GM23338 (cell line): ENCODE measurements around the gene RUVBL2. TPM values are rescaled to one million over a fixed set of nuclear protein-coding genes. Genes with fewer than 3 reads are reported as not detected.

Experiments used
- ATAC-seq: fragments of 200-7000 bp; cut with Tn5 transposase; 3 replicates; pipeline ENCODE4 v1.9.1; 2020
- DNase-seq: peaks from one replicate; pipeline ENCODE4 v3.0.0-alpha.2; 2015; ENCODE audit warnings: low spot score
- H2AFZ ChIP-seq: fragments of 200-600 bp; sonication (generic); 2 replicates; pipeline ENCODE4 v1.8.0; 2016; ENCODE audit warnings: antibody characterized with exemption, mild to moderate bottlenecking, moderate library complexity
- H3F3A ChIP-seq: fragments of 200-600 bp; sonication (generic); replicated peaks from 2 replicates; pipeline ENCODE4 v1.8.0; 2017; ENCODE audit warnings: antibody characterized with exemption, mixed run types, low read depth
- H3K27ac ChIP-seq: fragments of 200-600 bp; sonication (generic); 2 replicates; pipeline ENCODE4 v1.6.1; 2016; ENCODE audit warnings: low read depth
- H3K27me3 ChIP-seq: fragments of 200-600 bp; sonication (generic); 2 replicates; pipeline ENCODE4 v1.8.0; 2016; ENCODE audit warnings: mild to moderate bottlenecking, mixed run types, moderate library complexity; ENCODE audit not compliant: insufficient read depth
- H3K36me3 ChIP-seq: fragments of 200-600 bp; sonication (generic); 2 replicates; pipeline ENCODE4 v1.8.0; 2016; ENCODE audit warnings: mild to moderate bottlenecking; ENCODE audit not compliant: insufficient read depth
- H3K4me1 ChIP-seq: fragments of 200-600 bp; sonication (generic); 2 replicates; pipeline ENCODE4 v1.8.0; 2016; ENCODE audit warnings: mild to moderate bottlenecking, moderate library complexity; ENCODE audit not compliant: insufficient read depth
- H3K4me2 ChIP-seq: fragments of 200-600 bp; sonication (generic); 2 replicates; pipeline ENCODE4 v1.7.1; 2017; ENCODE audit warnings: mixed run types
- H3K4me3 ChIP-seq: fragments of 200-600 bp; sonication (generic); 2 replicates; pipeline ENCODE4 v1.6.1; 2016; ENCODE audit warnings: mixed run types
- H3K79me2 ChIP-seq: fragments of 200-600 bp; sonication (generic); replicated peaks from 2 replicates; pipeline ENCODE4 v1.8.0; 2017; ENCODE audit warnings: mild to moderate bottlenecking; ENCODE audit not compliant: insufficient read depth
- H3K9me2 ChIP-seq: fragments of 200-600 bp; sonication (generic); 2 replicates; pipeline ENCODE4 v1.8.0; 2017; ENCODE audit not compliant: insufficient read depth
- H4K20me1 ChIP-seq: fragments of 200-600 bp; sonication (generic); replicated peaks from 2 replicates; pipeline ENCODE4 v1.8.0; 2017; ENCODE audit warnings: mild to moderate bottlenecking; ENCODE audit not compliant: insufficient read depth
- H3K27ac Mint-ChIP-seq: 2 replicates; pipeline ENCODE4 v1.8.0; 2020; ENCODE audit warnings: inconsistent platforms, mild to moderate bottlenecking, moderate library complexity, mixed read lengths
- H3K27me3 Mint-ChIP-seq: 3 replicates; pipeline ENCODE4 v1.8.0; 2022; ENCODE audit warnings: low read depth, mild to moderate bottlenecking, moderate library complexity, mixed read lengths, inconsistent platforms; ENCODE audit not compliant: insufficient read depth, poor library complexity
- H3K36me3 Mint-ChIP-seq: 3 replicates; pipeline ENCODE4 v1.8.0; 2021; ENCODE audit warnings: low read depth, mild to moderate bottlenecking, inconsistent platforms, moderate library complexity, mixed read lengths
- H3K4me1 Mint-ChIP-seq: 3 replicates; pipeline ENCODE4 v1.8.0; 2020; ENCODE audit warnings: mild to moderate bottlenecking, inconsistent platforms, mixed read lengths
- H3K4me3 Mint-ChIP-seq: 3 replicates; pipeline ENCODE4 v1.8.0; 2021; ENCODE audit warnings: moderate library complexity, mild to moderate bottlenecking, inconsistent platforms, mixed read lengths
- H3K9me3 Mint-ChIP-seq: 3 replicates; pipeline ENCODE4 v1.8.0; 2020; ENCODE audit warnings: moderate library complexity, mild to moderate bottlenecking, inconsistent platforms, mixed read lengths
- CREB1 ChIP-seq: fragments of 250-450 bp; sonication (Bioruptor Pico); IDR thresholded peaks from 2 replicates; pipeline ENCODE4 v1.5.0; 2020; ENCODE audit warnings: low read depth, mild to moderate bottlenecking, moderate library complexity
- ETS1 ChIP-seq: IDR thresholded peaks from 2 replicates; pipeline ENCODE4 v1.6.1; 2016; ENCODE audit warnings: antibody characterized with exemption
- EZH2 ChIP-seq: fragments of 200-600 bp; sonication (generic); IDR thresholded peaks from one replicate; pipeline ENCODE4 v1.8.0; 2017; ENCODE audit warnings: antibody characterized with exemption, mild to moderate bottlenecking, low read depth; ENCODE audit not compliant: unreplicated experiment
- EZH2phosphoT487 ChIP-seq: fragments of 200-600 bp; sonication (generic); IDR thresholded peaks from one replicate; pipeline ENCODE4 v1.8.1; 2018; ENCODE audit warnings: antibody characterized with exemption; ENCODE audit not compliant: unreplicated experiment
- JUNB ChIP-seq: IDR thresholded peaks from one replicate; pipeline ENCODE4 v1.6.1; 2016; ENCODE audit warnings: antibody characterized with exemption; ENCODE audit not compliant: unreplicated experiment
- NANOG ChIP-seq: IDR thresholded peaks from 2 replicates; pipeline ENCODE4 v1.6.1; 2016; ENCODE audit warnings: antibody characterized with exemption, borderline replicate concordance
- POLR2AphosphoS5 ChIP-seq: IDR thresholded peaks from 2 replicates; pipeline ENCODE4 v1.6.1; 2016; ENCODE audit warnings: antibody characterized with exemption, low read depth
- REST ChIP-seq: IDR thresholded peaks from one replicate; pipeline ENCODE4 v1.6.1; 2018; ENCODE audit warnings: antibody characterized with exemption; ENCODE audit not compliant: unreplicated experiment
- polyA plus RNA-seq: library from polyadenylated mRNA; unstranded; fragments of >200 nt; fragmentation: Nextera tagmentation; extraction: Ambion mirVana; gene quantifications from 2 replicates; pipeline ENCODE4 v1.2.1, GENCODE V29; 2016
- total RNA-seq: library from RNA; depleted of rRNA; stranded (reverse); fragments of >200 nt; shearing (Covaris generic); gene quantifications from 2 replicates; pipeline ENCODE4 v1.2.3, GENCODE V29; 2014

The RUVBL2 gene
- total and polyA plus RNA-seq, 2 experiments from 2014 or later: 196 to 252 TPM

- Histone ChIP-seq H3K4me3 (peak within 1 kb of the TSS; percentile 100), H3K27ac (peak within 1 kb of the TSS; percentile 99), H3K4me2 (peak within 1 kb of the TSS; percentile 99), H3K4me1 (peaks cover 18% of the 10 kb centered on the region), H3K79me2 (peaks cover 24% of the 10 kb centered on the region), H3F3A (peaks cover 59% of the 10 kb centered on the region), H4K20me1 (peaks cover 6% of the 10 kb centered on the region), H2AFZ (no peak within 1 kb of the TSS), H3K27me3 (no peaks in the 10 kb centered on the region), H3K9me2 (no peaks in the 10 kb centered on the region), H3K36me3 (peaks cover 13% of the 10 kb centered on the region)
- TF ChIP-seq CREB1 (CRISPR knock-in tag): 0 out of 2 replicates have a peak, but pooled peaks have one; percentile 5
- TF ChIP-seq ETS1: peak; percentile 66
- TF ChIP-seq REST: peak; percentile 30
- TF ChIP-seq NANOG: no peak
- peak; percentile 100 for TF ChIP-seq POLR2AphosphoS5
- no peak for TF ChIP-seq EZH2phosphoT487
- DNase-seq (peak; percentile 96), ATAC-seq (peak; percentile 64)
- Mint-ChIP-seq H3K36me3 (peaks cover 57% of the 10 kb centered on the region), H3K9me3 (peaks cover 16% of the 10 kb centered on the region), H3K27ac (peak within 1 kb of the TSS; percentile 97), H3K4me3 (peak within 1 kb of the TSS; percentile 95), H3K27me3 (peaks cover 62% of the 10 kb centered on the region), H3K4me1 (peaks cover 38% of the 10 kb centered on the region)
These were observed 28.5 kb upstream of the RUVBL2 start, which contains the start of gene FTL for GRCh38 chr19:48965040-48965805. Gene FTL (plus strand): TSS chr19:48965309. CDS start chr19:48965508, 199 bp downstream.

GRCh38 chr19:48965806-48966540 is 27.7 kb upstream of the RUVBL2 start:
- H3K27me3 Mint-ChIP-seq: peaks cover 61% of the 10 kb centered on the region
- no peaks in the 10 kb centered on the region for H3K9me2 ChIP-seq
- no peaks in the 10 kb centered on the region for H3K27me3 ChIP-seq
- H3K4me2 ChIP-seq: peak overlapping the region; percentile 99
- H3K27ac Mint-ChIP-seq: peak overlapping the region; percentile 97
- peaks cover 13% of the 10 kb centered on the region for H3K36me3 ChIP-seq
- H3K36me3 Mint-ChIP-seq: peaks cover 57% of the 10 kb centered on the region
- TF ChIP-seq ETS1 (peak; percentile 91), EZH2 (no peak), JUNB (no peak), REST (no peak), POLR2AphosphoS5 (0 out of 2 replicates have a peak, but pooled peaks have one; percentile 6)
- peaks cover 18% of the 10 kb centered on the region for H3K4me1 ChIP-seq
- peaks cover 57% of the 10 kb centered on the region for H3F3A ChIP-seq
- peak; percentile 93 for DNase-seq
- peaks cover 24% of the 10 kb centered on the region for H3K79me2 ChIP-seq
- peak overlapping the region; percentile 95 for H3K4me3 Mint-ChIP-seq
- peak overlapping the region; percentile 92 for H3K27ac ChIP-seq
- H4K20me1 ChIP-seq: peaks cover 6% of the 10 kb centered on the region
- no peak overlapping the region for H2AFZ ChIP-seq
- ATAC-seq: peak; percentile 16
- peak overlapping the region; percentile 100 for H3K4me3 ChIP-seq
- peaks cover 16% of the 10 kb centered on the region for H3K9me3 Mint-ChIP-seq
- H3K4me1 Mint-ChIP-seq: peaks cover 43% of the 10 kb centered on the region
